ENCODE data around the gene BBOX1.
"Not testable (repeated sequence)": the region's sequence is repeated elsewhere in the genome, so short reads cannot be mapped to it uniquely, and the experiment has no call there.

DNA sequence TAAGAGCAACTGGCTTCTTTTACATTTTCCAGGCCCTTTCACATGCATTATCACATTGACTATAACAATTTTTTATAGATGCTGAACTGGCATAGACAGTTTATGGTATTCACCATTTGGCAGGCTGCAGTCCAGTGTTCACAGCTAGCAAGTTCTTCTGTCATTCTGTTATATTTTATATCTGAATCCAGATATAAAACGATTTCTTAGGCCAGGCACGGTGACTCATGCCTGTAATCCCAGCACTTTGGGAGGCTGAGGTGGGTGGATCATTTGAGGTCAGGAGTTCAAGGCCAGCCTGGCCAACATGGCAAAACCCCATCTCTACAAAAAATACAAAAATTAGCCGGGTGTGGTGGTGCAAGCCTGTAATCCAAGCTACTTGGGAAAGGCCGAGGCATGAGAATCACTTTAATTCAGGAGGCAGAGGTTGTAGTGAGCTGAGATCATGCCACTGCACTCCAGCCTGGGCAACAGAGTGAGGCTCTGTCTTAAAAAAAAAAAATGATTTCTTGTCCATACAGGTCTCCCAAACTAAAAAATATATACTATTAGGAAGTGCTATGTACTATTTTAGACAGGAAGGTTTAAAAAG lies 39.4 kb upstream of the BBOX1 start:
- TF ChIP-seq, protein P1, sequence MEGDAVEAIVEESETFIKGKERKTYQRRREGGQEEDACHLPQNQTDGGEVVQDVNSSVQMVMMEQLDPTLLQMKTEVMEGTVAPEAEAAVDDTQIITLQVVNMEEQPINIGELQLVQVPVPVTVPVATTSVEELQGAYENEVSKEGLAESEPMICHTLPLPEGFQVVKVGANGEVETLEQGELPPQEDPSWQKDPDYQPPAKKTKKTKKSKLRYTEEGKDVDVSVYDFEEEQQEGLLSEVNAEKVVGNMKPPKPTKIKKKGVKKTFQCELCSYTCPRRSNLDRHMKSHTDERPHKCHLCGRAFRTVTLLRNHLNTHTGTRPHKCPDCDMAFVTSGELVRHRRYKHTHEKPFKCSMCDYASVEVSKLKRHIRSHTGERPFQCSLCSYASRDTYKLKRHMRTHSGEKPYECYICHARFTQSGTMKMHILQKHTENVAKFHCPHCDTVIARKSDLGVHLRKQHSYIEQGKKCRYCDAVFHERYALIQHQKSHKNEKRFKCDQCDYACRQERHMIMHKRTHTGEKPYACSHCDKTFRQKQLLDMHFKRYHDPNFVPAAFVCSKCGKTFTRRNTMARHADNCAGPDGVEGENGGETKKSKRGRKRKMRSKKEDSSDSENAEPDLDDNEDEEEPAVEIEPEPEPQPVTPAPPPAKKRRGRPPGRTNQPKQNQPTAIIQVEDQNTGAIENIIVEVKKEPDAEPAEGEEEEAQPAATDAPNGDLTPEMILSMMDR (IDR thresholded peaks at IDR 0.05) = not testable (repeated sequence)
- not testable (repeated sequence) for TF ChIP-seq FOSL2 (IDR thresholded peaks at IDR 0.05); FOSL2 (CRISPR knock-in tag; IDR thresholded peaks at IDR 0.05); POLR2A (IDR thresholded peaks at IDR 0.05; ENCODE audit: low read length); TP53 (CRISPR knock-in tag; IDR thresholded peaks at IDR 0.05)
